Type B pancreatic cell (in vitro differentiated cells): ENCODE measurements around the gene CAMTA1. TPM values are rescaled to one million over a fixed set of nuclear protein-coding genes. Genes with fewer than 3 reads are reported as not detected.

ENCODE experiments used
- DNase-seq: peaks from one replicate; pipeline ENCODE4 v3.0.0; 2021; ENCODE audit warnings: mixed read lengths; ENCODE audit not compliant: unreplicated experiment; ENCODE audit errors: extremely low spot score
- H3K27ac Mint-ChIP-seq: 2 replicates; pipeline ENCODE4 v1.8.0; 2021; ENCODE audit warnings: mild to moderate bottlenecking, mixed read lengths
- H3K27me3 Mint-ChIP-seq: 2 replicates; pipeline ENCODE4 v1.8.0; 2021; ENCODE audit warnings: mixed read lengths
- H3K36me3 Mint-ChIP-seq: 2 replicates; pipeline ENCODE4 v1.8.0; 2021; ENCODE audit warnings: mixed read lengths
- H3K4me1 Mint-ChIP-seq: one replicate; pipeline ENCODE4 v1.8.0; 2021; ENCODE audit warnings: mixed read lengths; ENCODE audit not compliant: unreplicated experiment
- H3K4me3 Mint-ChIP-seq: 2 replicates; pipeline ENCODE4 v1.8.0; 2021; ENCODE audit warnings: mild to moderate bottlenecking, mixed read lengths
- H3K9me3 Mint-ChIP-seq: 2 replicates; pipeline ENCODE4 v1.8.0; 2021; ENCODE audit warnings: mixed read lengths
- total RNA-seq: library from RNA; stranded (reverse); gene quantifications from 2 replicates; pipeline ENCODE4 v1.2.1, GENCODE V29; 2021; ENCODE audit warnings: low replicate concordance
- TF ChIP-seq, protein P1 (sequence below): fragments of 200-600 bp; sonication (generic); conservative IDR thresholded peaks from 2 replicates; pipeline ENCODE4 v1.5.0; 2021; ENCODE audit warnings: antibody characterized with exemption, mild to moderate bottlenecking

Gene CAMTA1
- total RNA-seq, 1 donor from 2014 or later = 82.5 TPM

DNA sequence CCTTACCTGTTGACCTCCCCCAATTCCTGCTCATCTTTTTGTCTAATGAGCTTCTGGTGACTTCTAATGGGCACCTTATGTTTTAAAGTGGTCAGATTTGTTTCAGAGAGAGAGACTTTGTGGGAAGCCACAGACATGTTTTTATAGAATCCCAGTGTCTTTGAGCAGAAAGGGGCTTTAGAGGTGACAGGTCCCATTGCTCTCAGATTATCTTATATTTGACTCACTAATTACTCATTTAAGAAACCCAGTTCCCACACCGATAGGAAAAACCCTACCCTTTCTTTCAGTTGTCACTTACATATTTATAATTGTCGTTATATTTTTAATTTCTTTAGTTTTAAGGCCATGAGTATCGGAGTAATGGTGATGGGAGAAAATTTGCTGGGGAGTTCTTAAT, 215.5 kb downstream of the CAMTA1 start:
- TF ChIP-seq, protein P1, sequence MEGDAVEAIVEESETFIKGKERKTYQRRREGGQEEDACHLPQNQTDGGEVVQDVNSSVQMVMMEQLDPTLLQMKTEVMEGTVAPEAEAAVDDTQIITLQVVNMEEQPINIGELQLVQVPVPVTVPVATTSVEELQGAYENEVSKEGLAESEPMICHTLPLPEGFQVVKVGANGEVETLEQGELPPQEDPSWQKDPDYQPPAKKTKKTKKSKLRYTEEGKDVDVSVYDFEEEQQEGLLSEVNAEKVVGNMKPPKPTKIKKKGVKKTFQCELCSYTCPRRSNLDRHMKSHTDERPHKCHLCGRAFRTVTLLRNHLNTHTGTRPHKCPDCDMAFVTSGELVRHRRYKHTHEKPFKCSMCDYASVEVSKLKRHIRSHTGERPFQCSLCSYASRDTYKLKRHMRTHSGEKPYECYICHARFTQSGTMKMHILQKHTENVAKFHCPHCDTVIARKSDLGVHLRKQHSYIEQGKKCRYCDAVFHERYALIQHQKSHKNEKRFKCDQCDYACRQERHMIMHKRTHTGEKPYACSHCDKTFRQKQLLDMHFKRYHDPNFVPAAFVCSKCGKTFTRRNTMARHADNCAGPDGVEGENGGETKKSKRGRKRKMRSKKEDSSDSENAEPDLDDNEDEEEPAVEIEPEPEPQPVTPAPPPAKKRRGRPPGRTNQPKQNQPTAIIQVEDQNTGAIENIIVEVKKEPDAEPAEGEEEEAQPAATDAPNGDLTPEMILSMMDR = no peak
- H3K4me1 Mint-ChIP-seq = no peaks in the 10 kb centered on the region
- H3K9me3 Mint-ChIP-seq = no peaks in the 10 kb centered on the region
- H3K27me3 Mint-ChIP-seq = peaks cover 13% of the 10 kb centered on the region
- DNase-seq = no peak
- H3K36me3 Mint-ChIP-seq = no peaks in the 10 kb centered on the region
- H3K4me3 Mint-ChIP-seq = no peak overlapping the region
- H3K27ac Mint-ChIP-seq = no peak overlapping the region

DNA sequence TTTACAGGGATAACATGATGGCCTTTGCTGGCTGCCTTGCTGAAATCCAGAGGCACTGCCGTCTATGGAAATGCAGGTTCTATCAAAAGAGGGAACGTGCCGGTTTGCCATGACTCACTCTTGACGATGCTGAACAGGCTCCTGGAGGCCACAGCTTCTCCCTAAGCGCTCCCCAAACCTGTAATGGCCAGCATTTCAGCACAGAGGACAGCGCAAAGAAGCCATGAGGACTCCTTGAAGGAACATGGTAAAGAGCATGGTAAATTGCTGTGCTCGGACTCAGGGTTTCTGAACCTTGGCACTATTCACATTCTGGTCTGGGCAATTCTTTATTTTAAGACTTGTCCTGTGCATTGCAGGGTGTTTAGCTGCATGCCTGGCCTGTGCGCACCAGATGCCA, 217.5 kb downstream of the CAMTA1 start:
- no peak for DNase-seq
- H3K4me3 Mint-ChIP-seq = no peak overlapping the region
- H3K27ac Mint-ChIP-seq = no peak overlapping the region
- peaks cover 12% of the 10 kb centered on the region for H3K27me3 Mint-ChIP-seq
- no peaks in the 10 kb centered on the region for H3K4me1 Mint-ChIP-seq
- TF ChIP-seq, protein P1 = no peak
- H3K36me3 Mint-ChIP-seq = no peaks in the 10 kb centered on the region
- no peaks in the 10 kb centered on the region for H3K9me3 Mint-ChIP-seq

DNA sequence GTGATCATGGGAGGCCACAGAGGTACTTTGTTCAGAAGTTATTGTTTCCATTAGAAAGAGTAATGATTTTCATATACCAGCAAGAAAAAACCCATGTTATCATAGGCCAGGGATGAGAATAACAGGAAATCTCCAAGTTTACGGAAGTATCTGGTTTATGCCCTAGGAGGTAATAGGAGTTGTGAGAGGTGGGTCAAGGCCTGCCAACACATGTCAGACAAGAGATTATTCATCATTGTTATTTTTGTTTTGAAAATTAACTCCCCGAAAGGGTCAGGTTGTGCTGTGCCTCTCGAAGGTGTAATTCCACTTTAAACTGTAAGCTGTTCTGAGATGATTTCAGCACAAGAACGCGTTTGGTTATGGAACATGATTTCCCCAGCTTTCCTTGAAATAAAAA, 218.4 kb downstream of the CAMTA1 start:
- H3K9me3 Mint-ChIP-seq = no peaks in the 10 kb centered on the region
- DNase-seq = no peak
- H3K4me3 Mint-ChIP-seq = no peak overlapping the region
- H3K36me3 Mint-ChIP-seq = no peaks in the 10 kb centered on the region
- peaks cover 7% of the 10 kb centered on the region for H3K27me3 Mint-ChIP-seq
- no peaks in the 10 kb centered on the region for H3K4me1 Mint-ChIP-seq
- TF ChIP-seq, protein P1 = no peak
- H3K27ac Mint-ChIP-seq = no peak overlapping the region

DNA sequence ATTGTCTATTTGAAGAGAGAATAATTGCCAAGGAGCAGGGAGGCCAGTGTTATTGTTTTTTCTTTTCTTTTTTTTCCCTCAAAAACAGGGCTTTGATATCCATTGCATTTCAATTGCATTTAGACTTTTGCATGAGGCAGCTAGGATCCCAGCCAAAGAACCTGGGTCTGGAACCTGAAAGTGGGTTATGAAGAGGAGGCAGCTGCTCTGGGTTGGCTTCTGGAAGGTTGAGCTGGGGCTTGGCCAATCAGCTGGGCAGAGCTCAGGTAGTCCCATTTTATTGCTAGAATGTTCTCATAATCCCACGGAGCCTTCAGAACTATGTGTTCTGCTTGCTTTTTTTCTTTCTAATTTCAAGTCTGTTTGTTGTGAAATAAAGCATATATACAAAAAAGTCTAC, 218.9 kb downstream of the CAMTA1 start:
- no peaks in the 10 kb centered on the region for H3K4me1 Mint-ChIP-seq
- TF ChIP-seq, protein P1 = no peak
- no peaks in the 10 kb centered on the region for H3K9me3 Mint-ChIP-seq
- no peak for DNase-seq
- peaks cover 7% of the 10 kb centered on the region for H3K27me3 Mint-ChIP-seq
- no peak overlapping the region for H3K4me3 Mint-ChIP-seq
- no peak overlapping the region for H3K27ac Mint-ChIP-seq
- H3K36me3 Mint-ChIP-seq = no peaks in the 10 kb centered on the region

DNA sequence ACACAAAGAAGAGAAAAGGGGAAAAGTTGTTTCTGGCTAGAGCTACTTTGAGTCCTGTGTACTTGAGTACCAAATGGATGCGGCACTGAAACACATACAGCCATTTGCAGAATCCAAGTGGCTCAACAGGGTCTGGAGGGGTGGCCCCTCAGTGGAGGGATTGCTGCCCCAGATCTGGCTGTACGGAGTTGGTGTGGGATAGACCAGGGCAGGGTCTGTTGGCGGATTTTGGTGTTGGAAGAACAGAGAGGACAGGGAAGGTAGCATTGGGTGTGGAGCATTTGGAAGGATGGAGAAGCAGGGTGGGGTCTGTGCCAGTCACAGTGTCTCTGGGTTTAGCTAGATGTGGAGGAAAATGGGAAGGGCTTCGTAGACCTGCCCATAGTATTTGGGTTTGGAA, 220.5 kb downstream of the CAMTA1 start:
- Mint-ChIP-seq H3K4me1 (no peaks in the 10 kb centered on the region), H3K9me3 (no peaks in the 10 kb centered on the region), H3K27ac (no peak overlapping the region), H3K27me3 (peaks cover 7% of the 10 kb centered on the region), H3K36me3 (no peaks in the 10 kb centered on the region), H3K4me3 (no peak overlapping the region)
- DNase-seq = no peak
- TF ChIP-seq, protein P1 = no peak
